Right hindlimb (tissue), 1 donor: ENCODE results near the gene PPP3CB.

ENCODE experiments used
- DNase-seq: peaks from one replicate; pipeline ENCODE4 v3.0.0-alpha.2; 2018

The PPP3CB gene

DNA sequence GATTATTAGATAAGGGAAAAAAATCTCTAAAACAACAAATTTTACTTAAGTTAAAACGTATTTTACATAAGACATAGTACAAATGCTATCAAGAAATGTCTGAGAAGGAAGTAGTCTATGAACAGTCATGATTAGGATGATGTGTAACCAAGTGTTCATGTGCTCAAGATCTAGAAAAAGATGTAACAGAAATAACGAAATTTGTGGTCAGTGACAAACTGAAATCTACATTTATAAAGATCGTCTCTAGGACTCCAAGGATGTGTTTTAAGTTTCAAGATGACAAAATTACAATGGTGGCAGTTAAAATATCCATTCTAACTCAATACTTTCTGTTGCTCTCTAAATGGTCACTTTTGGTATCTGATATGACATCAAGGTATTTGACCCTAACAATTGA is 17.2 kb downstream of the PPP3CB start:
- no peak for DNase-seq

DNA sequence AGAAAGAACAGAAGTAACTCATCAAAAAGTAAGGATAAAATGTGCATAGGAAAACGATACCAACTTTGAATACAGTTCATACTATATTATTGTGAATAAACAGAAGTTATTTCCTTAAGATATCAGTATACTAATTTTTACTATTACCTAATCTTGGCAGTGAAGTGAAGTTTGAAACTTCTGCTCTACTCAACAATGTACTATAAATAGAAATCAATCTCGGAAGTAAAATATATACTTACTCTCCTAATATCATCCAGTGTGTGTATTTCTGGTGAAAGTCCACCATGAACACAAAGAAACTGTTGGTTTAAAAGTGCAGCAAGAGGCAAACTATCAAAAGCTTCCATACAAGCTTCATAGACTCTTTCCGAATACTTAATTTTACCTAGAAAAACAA is 24.6 kb downstream of the PPP3CB start:
- DNase-seq, result no peak

DNA sequence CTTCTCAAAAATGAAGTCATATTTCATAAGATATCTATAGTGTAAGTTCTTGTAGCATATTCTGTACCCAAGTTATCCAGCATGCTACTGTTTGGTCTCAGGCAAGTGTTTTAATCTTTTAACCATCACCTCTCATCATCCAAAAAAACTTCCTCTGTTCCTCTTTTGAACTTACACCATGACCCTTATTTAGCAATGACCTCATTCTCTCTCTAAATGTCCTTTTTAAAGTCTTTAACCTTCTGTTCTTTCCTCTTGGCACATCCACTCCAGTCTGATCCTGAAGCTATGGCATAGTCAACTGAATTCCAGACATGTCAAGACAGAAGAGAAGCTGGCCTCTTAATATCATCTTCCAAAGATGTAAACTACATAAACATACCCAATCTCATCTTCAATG is 26.2 kb downstream of the PPP3CB start:
- no peak for DNase-seq

DNA sequence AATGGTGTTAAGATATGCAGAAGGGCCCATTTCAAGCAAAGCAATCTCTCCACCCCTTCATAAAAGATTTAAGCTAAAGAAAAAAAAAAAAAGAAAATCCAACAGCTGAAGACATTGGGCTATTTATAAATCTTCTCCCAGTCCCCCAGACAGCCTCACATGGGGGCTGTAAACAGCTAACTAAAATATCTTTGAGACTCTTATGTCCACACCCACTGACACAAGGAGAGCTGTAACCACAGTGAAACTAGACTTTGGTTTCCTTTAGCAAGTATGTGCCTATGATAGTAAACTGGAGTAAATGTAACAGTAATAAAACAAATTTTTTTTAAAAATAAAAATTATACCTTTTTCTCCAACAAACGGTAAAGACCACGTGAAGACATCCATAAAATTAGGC is 28.6 kb downstream of the PPP3CB start:
- DNase-seq, result no peak

DNA sequence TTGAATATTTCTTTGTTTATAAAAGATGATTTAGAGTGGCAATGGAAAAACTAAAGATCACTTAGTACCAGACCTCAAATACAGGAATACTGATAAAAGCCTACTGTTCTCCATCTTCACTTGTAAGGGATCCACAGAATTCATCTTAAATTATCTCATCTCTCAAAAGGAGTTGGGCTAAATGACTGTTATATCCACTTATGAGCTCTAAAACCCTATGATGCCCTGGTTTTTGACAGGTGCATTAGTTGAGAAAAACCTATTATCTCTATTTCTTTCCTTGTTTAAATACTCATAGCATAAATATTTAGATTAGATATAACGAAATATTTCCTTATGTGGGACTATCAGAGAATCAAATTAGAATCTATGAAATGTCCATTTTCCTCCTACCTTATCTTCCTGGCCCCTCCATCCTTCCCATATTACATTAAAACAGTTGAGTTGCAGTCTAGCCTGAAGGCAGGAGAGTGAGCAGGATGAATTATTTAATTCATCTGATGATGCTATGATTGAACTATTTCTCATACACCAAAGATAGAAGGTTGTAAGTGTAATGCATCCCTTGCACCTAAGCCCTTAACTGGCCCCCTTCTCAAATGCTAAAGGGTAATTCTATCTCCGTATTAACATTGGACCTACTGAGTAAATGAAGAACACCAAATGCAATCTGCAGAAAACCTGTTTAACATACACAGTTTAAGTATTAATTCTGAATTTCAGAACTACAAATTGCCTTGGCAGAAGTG is 29.7 kb downstream of the PPP3CB start:
- no peak for DNase-seq

DNA sequence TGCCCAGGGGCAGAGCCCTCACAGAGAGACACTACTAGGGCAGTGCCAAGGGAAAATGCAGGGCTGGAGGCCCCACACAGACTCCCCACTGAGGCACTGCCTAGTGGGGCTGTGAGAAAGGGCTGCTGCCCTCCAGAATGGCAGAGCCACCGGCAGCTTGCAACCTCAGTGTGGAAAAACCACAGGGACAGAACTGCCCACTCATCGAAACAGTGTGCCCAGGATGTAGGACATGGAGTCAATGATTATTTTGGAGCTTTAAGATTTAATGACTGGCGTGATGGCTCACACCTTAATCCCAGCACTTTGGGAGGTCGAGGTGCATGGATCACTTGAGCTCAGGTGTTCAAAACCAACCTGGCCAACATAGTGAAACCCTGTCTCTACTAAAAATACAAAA is 34.9 kb downstream of the PPP3CB start:
- no peak for DNase-seq

DNA sequence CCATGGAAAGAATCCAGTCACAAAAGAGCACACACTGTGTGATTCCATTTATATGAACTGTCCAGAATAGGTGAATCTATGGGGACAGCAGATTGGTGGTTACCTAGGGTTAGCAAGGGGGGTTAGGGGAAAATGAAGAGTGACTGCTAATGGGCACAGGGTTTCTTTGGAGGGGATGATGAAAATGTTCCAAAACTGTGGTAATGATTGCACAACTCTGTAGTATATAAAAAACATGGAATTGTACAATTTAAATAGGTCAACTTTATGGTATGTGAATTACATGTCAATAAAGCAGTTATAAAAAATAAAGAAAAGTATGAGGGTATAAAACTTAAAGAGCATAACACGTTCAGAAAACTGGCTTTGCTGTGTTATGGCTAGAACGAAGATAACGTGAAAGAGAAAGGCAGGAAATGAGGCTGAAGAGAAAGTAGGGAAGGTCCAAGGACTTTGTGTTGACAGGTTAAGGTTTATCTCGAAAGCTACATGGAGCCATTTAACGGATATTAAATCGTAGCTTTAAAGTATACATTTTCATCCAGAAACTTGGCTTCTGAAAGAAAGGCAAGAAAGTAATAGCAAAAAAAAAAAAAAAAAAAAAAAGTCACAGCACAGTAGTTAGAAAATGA is 36.0 kb downstream of the PPP3CB start:
- no peak for DNase-seq

DNA sequence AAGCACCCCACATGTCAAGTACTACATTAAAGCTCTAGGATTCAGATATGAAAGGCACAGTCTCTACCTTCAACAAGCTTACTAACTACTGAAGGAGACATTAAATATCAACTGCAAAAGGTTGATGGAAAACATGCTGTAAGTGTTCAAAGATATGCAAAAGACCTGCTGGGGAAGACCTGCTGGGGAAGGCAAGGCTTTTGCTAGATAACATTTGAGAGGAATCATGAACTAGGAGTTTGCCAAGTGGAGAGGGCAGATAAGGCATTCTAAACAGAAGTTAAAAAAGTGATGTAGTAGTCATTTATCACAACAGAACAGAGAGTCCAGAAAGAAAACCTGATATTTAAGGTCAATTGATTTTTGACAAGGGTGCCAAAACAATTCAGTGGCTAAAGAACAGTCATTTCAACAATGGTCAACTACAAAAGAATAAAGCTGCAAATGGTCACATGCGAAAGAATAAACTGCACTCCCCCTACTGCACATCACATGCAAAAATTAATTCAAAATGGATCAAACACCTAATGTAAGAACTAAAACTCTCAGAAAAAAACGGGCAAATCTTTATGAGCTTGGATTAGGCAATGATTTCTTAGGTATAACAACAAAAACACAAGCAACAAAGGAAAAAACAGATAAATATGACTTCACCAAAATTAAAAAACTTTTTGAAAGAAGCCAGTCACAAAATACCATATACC is 39.5 kb downstream of the PPP3CB start:
- no peak for DNase-seq

DNA sequence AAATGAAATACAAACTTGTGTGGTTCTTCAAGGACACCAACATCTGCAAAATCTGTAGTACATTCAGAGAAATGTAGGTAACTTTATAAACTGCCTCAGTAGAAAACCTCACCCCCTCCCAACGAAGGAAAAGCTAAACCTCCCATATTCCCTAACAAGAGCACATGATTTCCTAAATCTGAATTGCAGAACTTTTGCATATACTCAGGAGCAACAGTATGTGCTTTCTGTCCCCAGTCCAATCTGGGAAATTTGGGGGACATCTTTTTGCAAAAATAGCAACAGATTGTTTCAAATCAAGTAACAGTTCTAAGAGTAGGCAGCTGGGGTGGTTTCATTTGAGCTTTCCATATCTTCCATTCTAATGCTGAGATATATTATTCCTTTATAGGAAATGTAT is 46.7 kb downstream of the PPP3CB start:
- DNase-seq, result no peak

DNA sequence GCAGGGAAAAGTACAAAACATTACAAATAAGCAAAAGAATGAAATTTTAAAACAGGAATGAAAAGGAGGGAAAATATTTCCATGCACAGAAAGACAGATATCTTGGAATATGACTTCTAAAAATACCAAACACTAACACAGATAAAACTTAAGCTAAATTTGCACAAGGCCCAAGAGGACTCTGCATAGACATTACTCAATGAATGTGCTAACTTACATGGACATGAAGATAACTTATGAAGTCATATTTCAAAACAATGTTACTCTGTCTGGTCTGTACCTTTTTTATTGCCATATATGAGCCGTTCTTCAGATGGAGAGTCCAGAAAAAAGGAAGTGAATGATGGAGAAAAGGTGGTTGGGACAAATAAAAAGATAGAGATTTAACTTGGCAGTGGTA is 47.4 kb downstream of the PPP3CB start:
- no peak for DNase-seq

DNA sequence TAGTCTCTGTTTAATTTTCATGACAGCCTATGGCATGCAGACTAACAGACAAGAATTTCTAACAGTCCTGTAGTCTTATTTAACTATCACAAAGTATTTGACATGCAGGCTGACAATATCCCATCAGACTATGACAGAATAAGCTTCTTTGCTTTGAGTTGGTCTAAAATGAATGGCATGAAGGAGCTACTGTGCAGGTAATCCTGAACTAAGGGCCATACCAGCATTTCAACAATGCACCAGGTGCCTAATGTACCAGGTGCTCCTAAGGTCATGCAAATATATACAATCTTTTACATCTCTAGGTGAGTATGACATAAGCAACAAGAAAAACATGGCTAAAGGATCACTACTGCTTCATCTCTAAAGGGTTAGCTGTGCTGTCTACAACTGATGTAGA is 48.9 kb downstream of the PPP3CB start:
- no peak for DNase-seq

DNA sequence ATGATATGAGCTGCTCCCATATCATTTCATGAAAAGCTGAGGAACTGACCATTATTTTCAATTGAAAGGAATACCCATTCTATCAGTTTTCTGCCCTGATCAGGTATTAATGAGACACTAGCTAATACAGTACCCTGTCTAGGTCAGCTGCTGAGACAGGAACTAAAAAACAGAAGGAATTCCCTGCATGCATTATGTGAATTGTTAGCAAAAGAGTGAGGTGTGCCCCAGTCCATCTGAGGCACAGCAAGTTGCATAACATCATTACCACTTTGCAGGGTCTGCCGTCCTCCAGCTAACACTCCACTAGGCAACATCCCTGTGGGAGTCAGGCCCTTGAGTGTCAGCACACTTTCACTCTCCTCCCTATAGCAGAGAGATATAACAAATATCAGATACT is 51.4 kb downstream of the PPP3CB start:
- DNase-seq, result no peak

DNA sequence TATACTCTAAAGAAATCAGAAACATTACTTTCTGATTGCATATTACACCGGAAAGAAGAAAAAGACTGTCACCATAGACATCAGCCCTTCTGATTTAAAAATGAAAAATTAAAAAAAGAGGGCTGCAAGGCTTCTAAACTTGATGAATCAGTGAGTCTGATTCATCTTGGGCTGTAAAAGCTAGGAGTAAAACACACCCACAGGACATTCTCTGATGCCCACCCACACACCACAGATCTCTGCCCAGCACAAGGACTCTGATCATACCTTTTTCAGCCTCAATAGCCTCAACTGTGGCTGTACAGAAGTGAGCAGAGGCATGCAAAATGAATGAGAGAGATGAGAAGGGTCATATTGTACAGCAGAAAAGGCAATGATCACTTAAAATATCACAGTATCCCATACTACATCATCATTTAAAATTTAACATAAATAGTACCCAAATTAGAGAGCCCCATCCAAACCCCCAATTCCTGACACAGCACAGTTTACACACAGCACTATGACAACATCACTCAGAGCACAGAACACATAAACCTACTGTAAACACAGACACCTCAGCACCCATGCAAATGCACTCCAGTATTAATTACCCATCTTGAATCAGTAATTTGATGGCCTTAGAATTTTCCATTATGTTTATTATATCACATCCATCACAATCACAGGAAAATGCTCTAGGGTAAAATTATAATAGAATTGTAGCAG is 56.1 kb downstream of the PPP3CB start:
- DNase-seq, result no peak

DNA sequence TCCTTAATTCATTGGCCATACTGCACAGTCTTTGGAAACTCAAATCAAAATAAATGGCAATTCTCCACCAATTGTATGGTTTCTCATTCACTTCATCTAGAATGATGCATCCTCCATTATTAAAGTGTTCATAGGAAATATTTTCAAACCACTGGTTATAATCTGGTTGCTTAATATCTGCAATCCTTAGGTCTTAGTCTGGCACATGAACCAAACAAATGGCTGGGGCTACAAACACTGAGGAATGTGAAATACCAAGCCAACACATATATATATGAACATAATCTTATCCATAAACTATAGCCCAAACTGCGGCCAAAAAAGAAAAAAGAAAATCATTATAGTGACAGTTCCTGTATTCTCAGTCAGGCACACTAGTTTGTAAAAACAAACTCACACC is 56.8 kb downstream of the PPP3CB start:
- DNase-seq, result no peak

DNA sequence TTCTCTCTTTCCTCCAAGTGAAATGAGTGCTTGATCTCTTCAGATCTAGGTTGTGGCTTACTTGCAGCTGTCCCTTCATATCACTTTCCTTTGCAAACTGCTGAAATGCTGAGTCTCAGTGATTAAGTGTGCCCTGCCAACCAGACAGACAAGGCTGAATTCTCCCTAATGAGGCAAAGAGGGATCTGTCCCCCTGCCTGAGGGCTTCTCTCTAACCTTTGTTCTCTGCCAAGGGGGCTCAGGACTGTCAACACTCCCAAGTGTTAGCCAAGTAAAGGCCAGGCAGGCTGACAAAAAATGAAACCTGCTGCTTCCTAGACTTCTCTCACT is 62.3 kb downstream of the PPP3CB start, which contains the start of gene MSS51:
Gene MSS51, minus strand, starts transcription at position 24 of the 330 bp plus-strand sequence. CDS start 5,277 bp downstream, outside the sequence.
- DNase-seq, result no peak

DNA sequence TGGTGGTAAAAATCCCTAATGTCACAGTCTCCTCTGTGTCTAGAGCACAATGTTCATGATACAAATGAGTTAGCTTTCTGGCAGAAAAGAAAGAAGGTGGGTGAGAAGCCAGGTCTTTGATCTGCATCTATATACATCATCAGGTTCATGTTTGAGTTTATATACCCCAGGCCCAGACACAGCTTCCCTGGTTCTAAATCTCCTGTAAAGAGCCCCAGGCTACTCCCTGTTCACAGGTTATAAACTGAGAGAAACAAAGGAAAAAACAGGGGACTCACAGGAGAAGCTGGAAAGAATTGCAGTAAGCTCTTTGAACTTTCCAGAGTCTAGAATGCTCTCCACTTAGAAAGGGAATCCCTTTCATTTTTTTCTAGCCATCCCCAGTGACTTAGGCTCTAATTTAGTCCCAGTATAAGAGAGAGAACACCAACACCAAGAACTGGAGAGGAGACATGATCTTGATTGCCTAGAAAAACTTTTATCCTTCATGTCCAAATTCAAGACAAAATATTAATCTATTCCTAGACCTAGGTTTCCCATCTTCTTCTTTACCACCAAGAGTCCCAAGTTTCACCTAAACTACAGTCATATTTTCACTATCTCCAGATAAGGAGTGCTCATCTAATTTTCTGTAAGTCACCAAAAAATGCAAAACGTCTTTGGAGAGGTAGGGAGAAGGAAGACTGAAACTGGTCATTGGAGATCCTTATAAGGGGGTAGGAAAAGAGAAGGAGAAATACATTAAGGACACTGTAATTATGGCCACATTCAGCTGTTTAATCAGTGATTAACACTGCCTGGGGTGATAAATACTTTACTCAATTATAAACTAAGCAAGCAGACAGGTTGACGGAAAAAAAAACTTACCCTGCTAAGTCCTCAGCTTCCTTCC is 62.9 kb downstream of the PPP3CB start:
- no peak for DNase-seq

DNA sequence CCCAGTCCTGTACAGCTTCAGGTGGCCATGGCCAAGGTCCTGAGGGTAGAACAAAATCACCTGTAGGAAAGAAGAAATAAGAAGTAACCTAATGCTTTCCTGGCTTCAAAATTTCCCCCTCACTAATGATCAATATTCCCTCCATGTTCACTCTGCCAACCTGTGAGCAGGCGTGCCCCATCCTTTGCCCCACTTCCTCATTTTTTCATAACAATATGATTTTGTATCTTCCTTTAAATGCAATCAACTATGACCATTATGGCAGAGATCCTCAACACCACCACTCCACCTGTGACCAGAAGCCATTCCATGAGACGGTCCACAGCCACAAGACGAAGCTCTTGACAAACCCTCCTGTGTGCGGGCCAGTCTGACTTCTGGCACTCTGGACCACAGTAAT is 69.5 kb downstream of the PPP3CB start:
- DNase-seq, result no peak

DNA sequence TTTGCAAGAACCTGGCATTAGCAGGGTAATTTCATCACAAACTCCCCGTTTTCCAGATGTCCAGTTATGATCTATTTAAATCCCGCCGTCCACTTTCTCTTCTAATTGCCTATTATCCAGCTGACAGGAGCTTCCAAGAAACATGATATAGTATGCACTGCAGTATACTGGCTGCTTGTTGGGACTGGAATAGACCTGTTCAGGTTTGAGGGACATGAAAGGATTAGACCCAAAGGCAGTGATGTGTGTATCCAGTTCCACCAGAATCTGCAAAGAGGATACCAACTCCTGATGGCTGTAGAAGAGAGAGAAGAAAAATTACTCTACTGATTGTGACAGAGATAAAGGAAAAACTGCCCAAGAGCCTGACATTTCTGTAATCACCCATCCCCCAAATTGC is 71.3 kb downstream of the PPP3CB start:
- DNase-seq, result no peak

DNA sequence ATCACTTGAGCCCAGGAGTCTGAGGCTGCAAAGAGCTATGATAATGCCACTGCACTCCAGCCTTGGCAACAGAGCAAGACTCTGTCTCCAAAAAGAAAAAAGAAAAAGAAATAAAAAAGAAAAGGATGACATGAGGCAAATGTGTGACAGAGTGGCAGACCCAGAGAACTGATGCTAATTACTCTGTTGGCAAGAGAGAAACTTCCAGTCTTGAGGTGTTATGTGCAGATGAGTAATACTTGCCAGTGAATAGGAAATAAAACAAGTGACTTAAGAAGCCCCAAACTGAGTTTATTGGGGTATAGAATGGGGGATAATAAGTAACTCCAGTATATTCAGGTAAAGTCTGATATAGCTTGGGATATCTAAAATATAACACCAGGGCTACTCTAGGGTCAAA is 72.5 kb downstream of the PPP3CB start:
- DNase-seq, result no peak

DNA sequence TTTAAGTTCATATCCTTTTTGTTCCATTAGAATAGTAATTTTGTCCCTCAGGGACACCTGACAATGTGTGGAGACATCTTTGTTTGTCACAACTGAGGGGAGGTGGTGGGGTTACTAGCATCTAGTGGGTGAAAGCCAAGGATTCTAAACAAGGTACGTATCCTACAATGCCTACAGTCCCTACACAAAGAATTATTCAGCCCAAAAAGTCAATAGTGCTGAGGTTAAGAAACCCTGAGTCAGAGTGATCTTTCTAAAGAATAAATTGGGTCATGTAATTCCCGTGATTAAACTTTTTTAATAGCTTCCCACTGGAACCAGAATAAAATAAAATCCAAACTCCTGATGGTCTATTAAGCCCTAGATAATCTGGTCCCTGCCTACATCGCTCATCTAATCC is 79.3 kb downstream of the PPP3CB start:
- no peak for DNase-seq

DNA sequence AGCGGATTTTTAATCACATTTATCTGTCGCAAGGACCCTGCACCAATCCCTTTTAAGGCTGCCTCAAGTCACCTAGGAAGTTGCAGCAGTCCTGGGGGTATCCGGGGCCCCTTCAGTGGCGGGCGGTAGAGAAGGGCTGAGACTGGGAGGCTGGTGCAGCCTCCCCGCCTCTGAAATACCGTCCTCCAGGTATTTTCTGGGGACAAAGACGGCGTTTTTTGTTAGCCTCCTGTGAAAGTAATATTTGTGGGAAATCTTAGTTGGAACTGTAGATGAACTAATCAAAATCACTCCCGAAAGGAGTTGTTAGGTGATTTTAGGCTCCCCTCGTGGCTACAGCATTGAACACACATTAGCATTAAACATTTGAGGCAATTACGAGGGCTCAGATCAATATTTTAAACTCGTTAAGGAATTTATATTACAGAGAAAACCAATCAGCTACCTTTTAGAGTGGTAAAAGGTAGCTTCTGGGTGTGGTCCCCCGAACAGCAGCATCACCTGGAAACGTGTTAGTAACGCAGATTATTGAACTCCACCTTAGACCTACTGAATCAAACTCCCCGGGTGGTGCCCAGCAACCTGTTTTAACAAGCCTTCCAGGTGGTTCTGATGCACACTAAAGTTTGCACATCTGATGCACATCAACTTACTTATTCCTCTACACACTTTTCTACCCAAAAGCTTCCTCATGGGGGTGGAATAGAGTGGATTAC is 81.4 kb downstream of the PPP3CB start:
- no peak for DNase-seq
